Stimulated activated memory B cell treated with anti-CD40 and anti-IgM and Interleukin-4, amounts not matched to agents 10 μg/mL and 1 μg/mL and 100 μg/mL, for 72 hours (primary cell): ENCODE results near the gene POU2F3.

Source experiments
- ATAC-seq: fragments of 150-1000 bp; cut with Tn5 transposase; 2 replicates; pipeline ENCODE4 v1.10.0; 2021
- H3K27ac Mint-ChIP-seq: one replicate; pipeline ENCODE4 v1.8.0; 2022; ENCODE audit warnings: mild to moderate bottlenecking, mixed read lengths
- H3K27me3 Mint-ChIP-seq: one replicate; pipeline ENCODE4 v1.8.0; 2022; ENCODE audit warnings: mixed read lengths
- H3K36me3 Mint-ChIP-seq: one replicate; pipeline ENCODE4 v1.8.0; 2022; ENCODE audit warnings: mixed read lengths
- H3K4me1 Mint-ChIP-seq: one replicate; pipeline ENCODE4 v1.8.0; 2022; ENCODE audit warnings: mixed read lengths
- H3K4me3 Mint-ChIP-seq: one replicate; pipeline ENCODE4 v1.8.0; 2022; ENCODE audit warnings: mild to moderate bottlenecking, moderate library complexity, mixed read lengths
- H3K9me3 Mint-ChIP-seq: one replicate; pipeline ENCODE4 v1.8.0; 2022; ENCODE audit warnings: mixed read lengths

POU2F3 gene

GRCh38 chr11:120229451-120230424 is 10.2 kb upstream of the POU2F3 start:
- Mint-ChIP-seq H3K27ac (no peak overlapping the region), H3K9me3 (no peaks in the 10 kb centered on the region), H3K36me3 (no peaks in the 10 kb centered on the region), H3K4me1 (peaks cover 6% of the 10 kb centered on the region), H3K27me3 (peaks cover 50% of the 10 kb centered on the region), H3K4me3 (no peak overlapping the region)
- ATAC-seq, result no peak

- ATAC-seq, result no peak
- Mint-ChIP-seq H3K4me3 (no peak overlapping the region), H3K4me1 (no peaks in the 10 kb centered on the region), H3K9me3 (no peaks in the 10 kb centered on the region), H3K27ac (no peak overlapping the region), H3K36me3 (no peaks in the 10 kb centered on the region), H3K27me3 (peaks cover 50% of the 10 kb centered on the region)
These were observed 9.4 kb upstream of the POU2F3 start for GRCh38 chr11:120230433-120231071.

- H3K27me3 Mint-ChIP-seq, result peaks cover 53% of the 10 kb centered on the region
- H3K4me1 Mint-ChIP-seq, result no peaks in the 10 kb centered on the region
- no peaks in the 10 kb centered on the region for H3K9me3 Mint-ChIP-seq
- ATAC-seq, result no peak
- H3K27ac Mint-ChIP-seq, result no peak overlapping the region
- no peaks in the 10 kb centered on the region for H3K36me3 Mint-ChIP-seq
- no peak overlapping the region for H3K4me3 Mint-ChIP-seq
These were observed 8.0 kb upstream of the POU2F3 start for GRCh38 chr11:120231963-120232362.

GRCh38 chr11:120233207-120233803 is 6.6 kb upstream of the POU2F3 start:
- no peak for ATAC-seq
- Mint-ChIP-seq H3K4me1 (no peaks in the 10 kb centered on the region), H3K27ac (no peak overlapping the region), H3K36me3 (no peaks in the 10 kb centered on the region), H3K27me3 (peaks cover 65% of the 10 kb centered on the region), H3K9me3 (no peaks in the 10 kb centered on the region), H3K4me3 (no peak overlapping the region)

GRCh38 chr11:120235024-120235628 is 4.8 kb upstream of the POU2F3 start:
- no peak overlapping the region for H3K4me3 Mint-ChIP-seq
- ATAC-seq, result peak; percentile 59

DNA sequence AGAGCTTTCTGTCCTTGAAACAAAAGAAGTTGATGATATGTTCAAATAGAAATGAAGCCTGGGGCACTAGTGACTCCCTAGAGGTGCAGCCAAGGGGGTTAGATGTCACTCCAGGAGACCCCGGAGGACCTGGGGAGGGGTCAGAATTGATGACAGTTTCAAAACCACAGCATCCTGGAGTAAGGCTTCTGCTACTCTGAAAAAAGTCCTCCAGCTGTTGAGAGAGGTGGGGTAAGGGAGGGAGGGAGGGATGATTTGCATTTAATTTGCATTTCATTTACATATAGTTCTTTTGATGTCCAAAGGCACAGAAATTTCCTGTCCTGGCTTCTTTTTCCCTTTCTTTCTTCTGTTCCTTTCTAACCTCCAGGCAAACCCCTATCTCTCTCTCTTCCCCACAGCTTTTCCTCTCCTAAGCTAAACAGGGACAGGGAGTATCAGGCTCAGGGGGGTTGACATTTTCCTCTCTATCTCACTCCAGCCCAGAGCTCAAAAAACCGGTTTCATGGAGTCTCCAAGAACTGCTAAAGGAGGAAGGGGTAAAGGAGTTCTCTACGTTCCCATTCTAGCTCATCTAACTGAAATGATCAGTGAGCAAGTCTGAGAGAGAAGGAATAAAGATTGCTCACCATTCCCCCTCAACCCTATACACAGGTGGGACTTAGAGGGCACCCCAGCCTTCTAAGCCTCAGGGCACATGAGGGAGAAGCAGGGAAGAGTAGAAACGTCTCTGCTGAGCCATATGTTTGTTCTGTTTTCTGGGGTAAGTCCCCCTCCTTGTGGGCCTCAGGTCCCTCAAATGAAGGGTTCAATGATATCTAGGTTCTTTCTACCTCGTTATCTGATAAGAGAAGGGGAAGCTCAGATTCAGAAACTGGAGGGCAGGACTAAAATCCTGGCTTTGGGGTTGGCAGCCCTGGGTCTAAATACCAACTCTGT is 3.5 kb upstream of the POU2F3 start:
- no peaks in the 10 kb centered on the region for H3K36me3 Mint-ChIP-seq

More at GRCh38 chr11:120235024-120235628, 4.8 kb upstream of the POU2F3 start:
- Mint-ChIP-seq H3K9me3 (no peaks in the 10 kb centered on the region), H3K27ac (no peak overlapping the region), H3K4me1 (no peaks in the 10 kb centered on the region), H3K27me3 (peaks cover 79% of the 10 kb centered on the region), H3K36me3 (no peaks in the 10 kb centered on the region)

DNA sequence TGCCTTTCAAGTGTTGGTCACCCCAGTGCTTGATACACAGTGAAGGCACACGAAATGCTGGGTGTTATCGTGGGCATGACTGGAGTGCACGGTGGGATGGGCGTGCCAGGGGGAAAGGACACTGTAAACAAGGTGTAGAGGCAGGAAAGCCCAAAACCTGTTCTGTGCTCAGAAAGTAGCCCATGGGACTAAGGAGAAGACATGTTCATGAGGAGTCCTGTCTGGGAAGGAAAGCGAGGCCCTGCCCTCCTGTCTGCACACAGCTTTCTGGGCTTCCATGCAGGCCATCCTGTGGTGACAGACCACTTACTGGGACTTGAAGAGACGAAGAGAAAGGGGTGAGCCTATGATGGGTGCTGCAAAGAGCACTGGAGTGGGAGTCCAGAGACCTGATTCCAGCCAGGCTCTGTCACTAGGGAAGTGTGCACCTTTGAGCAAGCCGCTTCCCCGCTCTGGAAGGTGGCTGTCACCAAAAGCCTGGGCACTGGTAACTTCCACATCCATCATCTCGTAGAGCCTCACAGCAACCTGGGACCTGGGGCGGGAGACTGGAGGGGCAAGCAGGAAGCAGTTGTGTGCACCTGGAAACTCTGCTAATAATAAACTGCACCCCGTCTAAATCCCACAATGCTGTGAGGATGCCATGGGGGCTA is 846 bp upstream of the POU2F3 start:
- Mint-ChIP-seq H3K27ac (no peak overlapping the region), H3K4me3 (no peak overlapping the region), H3K36me3 (no peaks in the 10 kb centered on the region), H3K4me1 (peaks cover 6% of the 10 kb centered on the region), H3K27me3 (peaks cover 85% of the 10 kb centered on the region), H3K9me3 (no peaks in the 10 kb centered on the region)
- ATAC-seq, result no peak

More for the DNA sequence above, 3.5 kb upstream of the POU2F3 start:
- ATAC-seq, result peak; percentile 42
- Mint-ChIP-seq H3K4me1 (peaks cover 6% of the 10 kb centered on the region), H3K4me3 (no peak overlapping the region), H3K27me3 (peaks cover 87% of the 10 kb centered on the region), H3K9me3 (no peaks in the 10 kb centered on the region), H3K27ac (no peak overlapping the region)

DNA sequence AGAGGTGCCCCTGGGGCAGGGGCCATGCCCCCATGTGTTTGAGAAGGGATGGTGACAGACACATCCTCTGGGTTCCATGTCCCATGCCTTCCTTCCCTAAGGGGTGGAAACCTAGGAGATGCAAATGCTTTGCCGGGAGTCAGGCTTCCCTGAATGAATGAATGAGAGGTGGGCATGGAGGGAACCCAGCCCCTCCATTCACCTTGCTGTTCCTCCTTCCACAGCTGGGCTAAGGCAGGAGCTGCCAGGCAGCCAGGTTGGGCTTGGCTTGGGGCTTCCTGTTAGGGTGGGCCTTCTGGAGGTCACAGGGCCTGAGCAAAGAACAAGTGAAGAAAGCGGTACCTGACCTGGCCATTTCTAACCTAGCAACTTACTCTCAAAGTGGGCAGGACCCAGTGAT is 926 bp downstream of the POU2F3 start:
- Mint-ChIP-seq H3K9me3 (no peaks in the 10 kb centered on the region), H3K27me3 (peaks cover 83% of the 10 kb centered on the region), H3K4me3 (no peak overlapping the region), H3K36me3 (no peaks in the 10 kb centered on the region), H3K27ac (no peak overlapping the region), H3K4me1 (peaks cover 6% of the 10 kb centered on the region)
- ATAC-seq, result no peak

DNA sequence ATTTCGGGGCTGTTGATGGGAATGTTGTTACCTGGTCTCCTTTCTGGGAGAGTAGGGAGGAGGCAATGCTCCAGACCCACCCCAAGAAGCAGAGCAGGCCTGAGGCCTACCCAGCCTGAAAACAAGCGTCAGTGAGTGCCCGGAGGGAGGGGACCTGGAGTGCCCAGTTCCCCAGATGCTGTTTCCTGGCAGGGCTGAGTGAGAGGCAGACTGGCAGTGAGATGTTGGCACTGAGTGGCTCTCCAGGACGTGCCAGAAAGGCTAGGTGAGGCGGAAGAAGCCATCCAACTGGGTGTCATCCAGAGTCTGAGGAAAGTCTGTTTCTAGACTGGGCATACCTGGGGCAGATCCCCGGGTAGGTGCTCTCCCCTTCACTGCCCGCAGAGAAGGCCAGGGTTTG is 1.3 kb downstream of the POU2F3 start:
- peaks cover 83% of the 10 kb centered on the region for H3K27me3 Mint-ChIP-seq
- peaks cover 6% of the 10 kb centered on the region for H3K4me1 Mint-ChIP-seq
- no peaks in the 10 kb centered on the region for H3K36me3 Mint-ChIP-seq
- H3K27ac Mint-ChIP-seq, result no peak overlapping the region
- no peak for ATAC-seq
- no peaks in the 10 kb centered on the region for H3K9me3 Mint-ChIP-seq
- no peak overlapping the region for H3K4me3 Mint-ChIP-seq

DNA sequence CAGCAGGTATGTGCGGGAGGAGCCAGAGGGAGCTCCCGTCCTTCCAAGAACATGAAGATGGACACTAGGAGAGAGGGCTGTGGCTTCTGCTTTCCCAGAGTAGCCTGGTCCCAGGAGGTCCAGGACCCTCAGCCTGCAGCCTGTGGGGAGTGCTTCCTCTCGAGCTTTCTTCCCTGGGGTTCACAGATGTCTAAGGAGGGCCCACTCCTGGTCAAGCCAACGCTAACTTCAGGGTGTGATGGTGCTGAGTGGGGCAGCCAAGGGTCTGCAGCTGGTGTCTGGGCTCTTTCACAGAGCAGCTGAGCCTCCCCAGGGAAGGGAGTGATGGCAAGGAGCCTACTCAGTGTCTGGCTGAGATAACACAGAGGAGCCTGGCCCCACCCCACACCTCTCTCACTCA is 3.3 kb downstream of the POU2F3 start:
- H3K36me3 Mint-ChIP-seq, result no peaks in the 10 kb centered on the region
- H3K27me3 Mint-ChIP-seq, result peaks cover 72% of the 10 kb centered on the region
- H3K4me3 Mint-ChIP-seq, result no peak overlapping the region
- peaks cover 13% of the 10 kb centered on the region for H3K4me1 Mint-ChIP-seq
- H3K9me3 Mint-ChIP-seq, result no peaks in the 10 kb centered on the region
- H3K27ac Mint-ChIP-seq, result no peak overlapping the region
- ATAC-seq, result no peak

- ATAC-seq, result no peak
- no peaks in the 10 kb centered on the region for H3K9me3 Mint-ChIP-seq
- H3K4me3 Mint-ChIP-seq, result no peak overlapping the region
- H3K36me3 Mint-ChIP-seq, result no peaks in the 10 kb centered on the region
- H3K27ac Mint-ChIP-seq, result no peak overlapping the region
- peaks cover 26% of the 10 kb centered on the region for H3K4me1 Mint-ChIP-seq
- H3K27me3 Mint-ChIP-seq, result peaks cover 57% of the 10 kb centered on the region
These were observed 4.8 kb downstream of the POU2F3 start for GRCh38 chr11:120244476-120245365.

- Mint-ChIP-seq H3K36me3 (no peaks in the 10 kb centered on the region), H3K4me3 (no peak overlapping the region), H3K4me1 (peaks cover 24% of the 10 kb centered on the region), H3K9me3 (no peaks in the 10 kb centered on the region), H3K27me3 (peaks cover 50% of the 10 kb centered on the region), H3K27ac (no peak overlapping the region)
- ATAC-seq, result no peak
These were observed 5.5 kb downstream of the POU2F3 start for GRCh38 chr11:120245434-120245833.

GRCh38 chr11:120248551-120249278 is 8.8 kb downstream of the POU2F3 start:
- Mint-ChIP-seq H3K36me3 (no peaks in the 10 kb centered on the region), H3K4me3 (peak overlapping the region; percentile 52), H3K27ac (peak overlapping the region; percentile 50), H3K27me3 (peaks cover 37% of the 10 kb centered on the region), H3K4me1 (peaks cover 20% of the 10 kb centered on the region), H3K9me3 (no peaks in the 10 kb centered on the region)
- peak; percentile 86 for ATAC-seq
